ENCODE measurements around the gene APOC1.

GRCh38 chr19:44930088-44930487, 15.7 kb downstream of the APOC1 start:
- TF ChIP-seq CTCF (conservative IDR thresholded peaks at IDR 0.05 in 1 of 2, IDR thresholded peaks at IDR 0.05 in 1 of 2; ENCODE audit: extremely low read depth in 1 of 2, insufficient read depth in 1 of 2, low read depth in 1 of 2, low read length in 2 of 2) = no peak
- TF ChIP-seq EZH2 (IDR thresholded peaks at IDR 0.05; ENCODE audit: borderline replicate concordance, low read length) = no peak

All from mammary epithelial cell (primary cell).